H1 (cell line): ENCODE measurements around the gene AGPAT2. TPM values are rescaled to one million over a fixed set of nuclear protein-coding genes. Genes with fewer than 3 reads are reported as not detected.

Experiments
- CTCF ChIA-PET: fragments of 300-600 bp; sonication (Branson Sonifier 250); formaldehyde crosslinking; loops from one replicate; lab custom pipeline; 2021; ENCODE audit not compliant: partially characterized antibody; lab: Charles Lee
- POLR2A ChIA-PET: fragments of 300-600 bp; sonication (Branson Sonifier 250); formaldehyde crosslinking; loops from one replicate; lab custom pipeline; 2021; ENCODE audit warnings: inconsistent platforms; ENCODE audit not compliant: partially characterized antibody; lab: Charles Lee
- DNase-seq, 2 experiments: peaks; one replicate each; pipeline versions ENCODE4 v3.0.0 to v3.0.0-alpha.2; 2010 to 2022; ENCODE audit warnings: low spot score in 2 of 2, low read depth in 1 of 2, mixed read lengths in 1 of 2
- FAIRE-seq: peaks from 2 replicates; lab custom pipeline; 2011; peaks lifted over from hg19 to GRCh38; lab: Jason Lieb, UNC
- H2AFZ ChIP-seq: 2 replicates; pipeline ENCODE4 v1.8.1; 2012; ENCODE audit warnings: low read length, inconsistent platforms
- H2AK5ac ChIP-seq: 2 replicates; pipeline ENCODE4 v1.6.1; 2013; ENCODE audit warnings: low read depth, low read length
- H2BK120ac ChIP-seq: replicated peaks from 2 replicates; pipeline ENCODE3; 2013; ENCODE audit warnings: low read depth, low read length, inconsistent platforms
- H2BK12ac ChIP-seq: 2 replicates; pipeline ENCODE4 v1.6.1; 2013; ENCODE audit warnings: low read depth, low read length
- H2BK15ac ChIP-seq: 2 replicates; pipeline ENCODE4 v1.6.1; 2013; ENCODE audit warnings: low read length
- H2BK20ac ChIP-seq: 2 replicates; pipeline ENCODE4 v1.6.1; 2013; ENCODE audit warnings: low read length
- H2BK5ac ChIP-seq: 2 replicates; pipeline ENCODE4 v1.6.1; 2013; ENCODE audit warnings: low read depth, low read length
- H3K14ac ChIP-seq: 2 replicates; pipeline ENCODE4 v1.6.1; 2013; ENCODE audit warnings: inconsistent platforms; ENCODE audit not compliant: insufficient read length
- H3K18ac ChIP-seq: 2 replicates; pipeline ENCODE4 v1.6.1; 2013; ENCODE audit warnings: low read length; ENCODE audit errors: extremely low read depth
- H3K23ac ChIP-seq: 2 replicates; pipeline ENCODE4 v1.6.1; 2013; ENCODE audit warnings: inconsistent platforms; ENCODE audit not compliant: insufficient read length
- H3K23me2 ChIP-seq: 2 replicates; pipeline ENCODE4 v1.6.1; 2013; ENCODE audit warnings: low read depth, low read length
- H3K27ac ChIP-seq: 2 replicates; pipeline ENCODE4 v1.6.1; 2011; ENCODE audit warnings: low read depth, low read length, inconsistent platforms
- H3K27me3 ChIP-seq, 4 experiments: replicated peaks in 1 of 4; 1 replicate in 1 of 4; 2 replicates in 3 of 4; pipeline versions ENCODE4 v1.6.1 to v1.8.1; 2011 to 2013; ENCODE audit warnings: low read length in 3 of 4, mild to moderate bottlenecking in 3 of 4, inconsistent platforms in 2 of 4, mixed read lengths in 2 of 4, moderate library complexity in 1 of 4; ENCODE audit not compliant: control insufficient read depth in 3 of 4, insufficient read depth in 3 of 4; ENCODE audit errors: extremely low read depth in 1 of 4
- H3K36me3 ChIP-seq, 4 experiments: 2 replicates each; pipeline versions ENCODE4 v1.6.1 to v1.8.1; 2011 to 2013; ENCODE audit warnings: mild to moderate bottlenecking in 4 of 4, low read length in 3 of 4, moderate library complexity in 2 of 4, control low read depth in 1 of 4, inconsistent platforms in 1 of 4; ENCODE audit not compliant: insufficient read depth in 4 of 4, control insufficient read depth in 2 of 4
- H3K4ac ChIP-seq: replicated peaks from 2 replicates; pipeline ENCODE3; 2013; ENCODE audit warnings: low read length, low read depth, mixed read lengths, inconsistent platforms; ENCODE audit not compliant: insufficient read length
- H3K4me1 ChIP-seq, 4 experiments: replicated peaks in 1 of 4; 1 replicate in 1 of 4; 2 replicates in 3 of 4; pipeline versions ENCODE4 v1.6.1 to v1.8.1; 2011 to 2013; ENCODE audit warnings: low read length in 3 of 4, inconsistent platforms in 2 of 4, mixed read lengths in 1 of 4; ENCODE audit not compliant: insufficient read depth in 4 of 4, control insufficient read depth in 3 of 4
- H3K4me2 ChIP-seq, 2 experiments: 2 replicates each; pipeline versions ENCODE4 v1.6.1 to v1.8.1; 2011 to 2013; ENCODE audit warnings: low read depth in 2 of 2, low read length in 2 of 2, control low read depth in 1 of 2, inconsistent platforms in 1 of 2, mild to moderate bottlenecking in 1 of 2; ENCODE audit not compliant: insufficient read depth in 1 of 2
- H3K4me3 ChIP-seq, 4 experiments: fragments of 200-600, 300-600 bp in 1 of 4; sonication (generic), shearing (Covaris generic), sonication (Bioruptor Twin) in 1 of 4; 2 replicates each; pipeline versions ENCODE4 v1.5.1 to v1.8.1; 2011 to 2016; ENCODE audit warnings: low read length in 4 of 4, low read depth in 3 of 4, control low read depth in 2 of 4, inconsistent platforms in 2 of 4, mild to moderate bottlenecking in 2 of 4, mixed read lengths in 1 of 4, moderate library complexity in 1 of 4; ENCODE audit not compliant: insufficient read depth in 2 of 4; ENCODE audit errors: extremely low read depth in 1 of 4
- H3K56ac ChIP-seq: replicated peaks from 2 replicates; pipeline ENCODE3; 2013; ENCODE audit warnings: low read depth, mild to moderate bottlenecking, mixed read lengths, low read length, inconsistent platforms; ENCODE audit not compliant: insufficient read length
- H3K79me1 ChIP-seq: 2 replicates; pipeline ENCODE4 v1.6.1; 2013; ENCODE audit warnings: low read depth, low read length, control low read depth
- H3K79me2 ChIP-seq, 2 experiments: 2 replicates each; pipeline versions ENCODE4 v1.6.1 to v1.8.1; 2012 to 2013; ENCODE audit warnings: low read length in 2 of 2, mild to moderate bottlenecking in 2 of 2, inconsistent platforms in 1 of 2; ENCODE audit not compliant: insufficient read depth in 2 of 2, control insufficient read depth in 1 of 2
- H3K9ac ChIP-seq, 4 experiments: replicated peaks in 1 of 4; 1 replicate in 1 of 4; 2 replicates in 3 of 4; pipeline versions ENCODE4 v1.6.1 to v1.8.1; 2011 to 2013; ENCODE audit warnings: low read depth in 3 of 4, low read length in 3 of 4, control low read depth in 2 of 4, mild to moderate bottlenecking in 2 of 4, moderate library complexity in 2 of 4, inconsistent platforms in 1 of 4; ENCODE audit errors: extremely low read depth in 1 of 4
- H3K9me3 ChIP-seq, 2 experiments: 2 replicates each; pipeline versions ENCODE4 v1.6.1 to v1.8.1; 2012 to 2013; ENCODE audit warnings: mild to moderate bottlenecking in 2 of 2, moderate library complexity in 2 of 2, control low read depth in 1 of 2, inconsistent platforms in 1 of 2, low read depth in 1 of 2, low read length in 1 of 2, mixed read lengths in 1 of 2; ENCODE audit not compliant: insufficient read depth in 2 of 2
- H4K20me1 ChIP-seq, 2 experiments: replicated peaks in 1 of 2; 2 replicates each; pipeline versions ENCODE3 to v1.8.1; 2011 to 2013; ENCODE audit warnings: inconsistent platforms in 2 of 2, low read length in 2 of 2, mild to moderate bottlenecking in 1 of 2; ENCODE audit not compliant: insufficient read depth in 2 of 2, control insufficient read depth in 1 of 2
- H4K5ac ChIP-seq: 2 replicates; pipeline ENCODE4 v1.6.1; 2013; ENCODE audit warnings: low read length, low read depth, mixed read lengths, inconsistent platforms; ENCODE audit not compliant: insufficient read length
- H4K8ac ChIP-seq: 2 replicates; pipeline ENCODE4 v1.8.0; 2013; ENCODE audit warnings: mild to moderate bottlenecking, moderate library complexity, low read length, inconsistent platforms; ENCODE audit not compliant: insufficient read depth; ENCODE audit errors: extremely low read depth
- H4K91ac ChIP-seq: replicated peaks from 2 replicates; pipeline ENCODE3; 2013; ENCODE audit warnings: low read length, mixed read lengths, inconsistent platforms; ENCODE audit not compliant: insufficient read length
- BCL11A ChIP-seq, 2 experiments: IDR thresholded peaks; one replicate each; pipeline ENCODE4 v1.6.1; 2011; ENCODE audit warnings: low read depth in 2 of 2, low read length in 2 of 2, mild to moderate bottlenecking in 2 of 2
- CHD1 ChIP-seq: IDR thresholded peaks from 2 replicates; pipeline ENCODE4 v1.6.1; 2012; ENCODE audit warnings: low read depth, low read length, improper control_type of control experiment
- EZH2 ChIP-seq: fragments of 200-600 bp; sonication (generic); IDR thresholded peaks from 2 replicates; pipeline ENCODE4 v1.7.1; 2012; ENCODE audit warnings: low read depth, mild to moderate bottlenecking, moderate library complexity, low read length, inconsistent platforms; ENCODE audit not compliant: severe bottlenecking
- GABPA ChIP-seq: IDR thresholded peaks from 2 replicates; pipeline ENCODE4 v1.6.1; 2011; ENCODE audit warnings: mild to moderate bottlenecking, low read length, moderate library complexity, borderline replicate concordance; ENCODE audit not compliant: insufficient read depth
- GTF2F1 ChIP-seq: IDR thresholded peaks from 2 replicates; pipeline ENCODE4 v1.6.1; 2012; ENCODE audit warnings: low read depth, low read length, improper control_type of control experiment, borderline replicate concordance
- MAX ChIP-seq: IDR thresholded peaks from 2 replicates; pipeline ENCODE4 v1.6.1; 2012; ENCODE audit warnings: inconsistent platforms
- RAD21 ChIP-seq, 2 experiments: IDR thresholded peaks in 1 of 2; conservative IDR thresholded peaks in 1 of 2; 2 replicates each; pipeline ENCODE4 v1.6.1; 2011; ENCODE audit warnings: low read depth in 2 of 2, low read length in 2 of 2, improper control_type of control experiment in 1 of 2, inconsistent platforms in 1 of 2, mild to moderate bottlenecking in 1 of 2, moderate library complexity in 1 of 2
- RNF2 ChIP-seq: fragments of 200-900, 300-1000 bp; sonication (generic); IDR thresholded peaks from 2 replicates; pipeline ENCODE4 v1.7.1; 2016; ENCODE audit warnings: borderline replicate concordance, low read depth, mild to moderate bottlenecking, antibody characterized with exemption, low read length; ENCODE audit not compliant: poor library complexity, severe bottlenecking; ENCODE audit errors: missing control alignments
- SP1 ChIP-seq: IDR thresholded peaks from 2 replicates; pipeline ENCODE4 v1.6.1; 2011; ENCODE audit warnings: low read depth, low read length
- SUZ12 ChIP-seq: fragments of 200-600 bp; sonication (generic); IDR thresholded peaks from 2 replicates; pipeline ENCODE4 v1.6.1; 2012; ENCODE audit warnings: mild to moderate bottlenecking, inconsistent platforms, low read length, moderate library complexity, mixed read lengths
- TBP ChIP-seq: IDR thresholded peaks from 2 replicates; pipeline ENCODE4 v1.6.1; 2011; ENCODE audit warnings: low read depth, low read length, improper control_type of control experiment
- WGBS, 2 experiments: shearing (Covaris generic) in 1 of 2; methylation state at CpG; one replicate each; pipeline versions ENCODE4 v1.1.6 to v1.1.7; 2013 to 2015; ENCODE audit warnings: low lambda C conversion rate in 2 of 2, mixed read lengths in 2 of 2, inconsistent platforms in 1 of 2, low coverage in 1 of 2, missing lambda C conversion rate in 1 of 2; ENCODE audit not compliant: insufficient replicate concordance in 2 of 2, insufficient coverage in 1 of 2, insufficient read length in 1 of 2; ENCODE audit errors: extremely low coverage in 1 of 2, missing lambda C conversion rate in 1 of 2; 5-methylcytosine and 5-hydroxymethylcytosine counted together
- polyA plus RNA-seq, 7 experiments: library from polyadenylated mRNA; depleted of rRNA in 3 of 7; stranded (reverse) in 5 of 7; unstranded in 2 of 7; fragments of >200 nt in 5 of 7; fragments of 200-250 nt in 2 of 7; gene quantifications; 1 replicate in 5 of 7; 2 replicates in 1 of 7; 4 replicates in 1 of 7; pipeline versions ENCODE4 v1.2.1 to v1.2.3, GENCODE V29; 2011 to 2013; ENCODE audit warnings: missing spikeins in 2 of 7, mixed read lengths in 2 of 7
- total RNA-seq: library from RNA; stranded (reverse); fragmentation: NEBNext Ultra II Directional; extraction: Animal tissue kit (Norgen Biotek cat#: 25700); gene quantifications from 2 replicates; pipeline ENCODE4 v1.2.1, GENCODE V29; 2021

AGPAT2 gene
- total and polyA plus RNA-seq, 2 of the 8 experiments (the other 6 are each of a cell fraction or from before 2014, with no cell fraction given), result 31.6 to 37.6 TPM

- 0 out of 2 replicates have a peak overlapping the region, but pooled peaks have one; percentile 91 for H2AK5ac ChIP-seq
- no peak overlapping the region for H3K27ac ChIP-seq
- H3K4ac ChIP-seq, result no peak overlapping the region
- H2BK5ac ChIP-seq, result peak overlapping the region; percentile 88; the same call in 1 of the 2 replicates
- H3K4me2 ChIP-seq, result no peak overlapping the region
- 0 out of 2 replicates have a peak overlapping the region, but pooled peaks have one; percentile 21 for H2BK20ac ChIP-seq
- no peak overlapping the region for H2BK120ac ChIP-seq
- no peaks in the 10 kb centered on the region for H3K23me2 ChIP-seq
- no peak overlapping the region for H3K23ac ChIP-seq
- ChIA-PET POLR2A (interaction anchor here (0.6 to 1.4 kb wide), 6 partner anchors 11 to 343 kb away, joined by 3 to 4 read pairs (median 4); no protein-coding TSS in a partner anchor), CTCF (interaction anchor here (0.8 to 2.0 kb wide), 3 partner anchors 9 to 213 kb away, joined by 3 to 5 read pairs (median 5); no protein-coding TSS in a partner anchor)
- 87% methylated on average over 23 of the region's 23 CpGs; no CpG with 5 or more reads in 1 of the 2 experiments for WGBS, 2 experiments
- H3K36me3 ChIP-seq, result no peaks in the 10 kb centered on the region
- H3K14ac ChIP-seq, result peak overlapping the region; percentile 49
- peak overlapping the region; percentile 3 for H3K56ac ChIP-seq
- H3K4me1 ChIP-seq, result peaks cover 0 to 13% (median 5%) of the 10 kb centered on the region in 4 experiments; a peak in 5 of 7 replicates
- DNase-seq (peak in 1 of 2 experiments; percentile 54), FAIRE-seq (no peak)
- H3K27me3 ChIP-seq, result no peaks in the 10 kb centered on the region
- H4K20me1 ChIP-seq, result no peaks in the 10 kb centered on the region
- no peaks in the 10 kb centered on the region for H3K9me3 ChIP-seq
- H4K8ac ChIP-seq, result no peak overlapping the region; the same call in 1 of the 2 replicates
- no peaks in the 10 kb centered on the region for H3K79me2 ChIP-seq
- H3K9ac ChIP-seq, result no peak overlapping the region
- no peak overlapping the region for H3K4me3 ChIP-seq
- peak overlapping the region; percentile 97; the same call in 1 of the 2 replicates for H2BK12ac ChIP-seq
- H2AFZ ChIP-seq, result no peak overlapping the region
- peak overlapping the region; percentile 40; the same call in 1 of the 2 replicates for H2BK15ac ChIP-seq
- H4K91ac ChIP-seq, result peak overlapping the region; percentile 83
- peak overlapping the region; percentile 36 for H4K5ac ChIP-seq
- H3K79me1 ChIP-seq, result no peaks in the 10 kb centered on the region
- peak overlapping the region; percentile 60; the same call in 1 of the 2 replicates for H3K18ac ChIP-seq
- TF ChIP-seq GTF2F1 (no peak), EZH2 (no peak), MAX (no peak), SUZ12 (no peak), TBP (no peak), SP1 (no peak), BCL11A (IDR thresholded peaks at IDR 0.05; ENCODE audit: low read depth in 2 of 2, low read length in 2 of 2) (no peak), RAD21 (IDR thresholded peaks at IDR 0.05 in 1 of 2, conservative IDR thresholded peaks at IDR 0.05 in 1 of 2; ENCODE audit: low read depth in 2 of 2, low read length in 2 of 2) (no peak), GABPA (no peak), CHD1 (no peak), RNF2 (no peak)
These were observed 10.0 kb upstream of the AGPAT2 start for GRCh38 chr9:136697146-136697820.
